HG03575 (cell line): Measurements from ENCODE around the gene KCNH6.

Source experiments
- ATAC-seq: cut with Tn5 transposase; IDR thresholded peaks from one replicate; pipeline ENCODE4 v1.9.1; 2021; ENCODE audit not compliant: unreplicated experiment, insufficient number of reproducible peaks, low FRiP score; ENCODE audit errors: extremely low read depth

The KCNH6 gene

DNA sequence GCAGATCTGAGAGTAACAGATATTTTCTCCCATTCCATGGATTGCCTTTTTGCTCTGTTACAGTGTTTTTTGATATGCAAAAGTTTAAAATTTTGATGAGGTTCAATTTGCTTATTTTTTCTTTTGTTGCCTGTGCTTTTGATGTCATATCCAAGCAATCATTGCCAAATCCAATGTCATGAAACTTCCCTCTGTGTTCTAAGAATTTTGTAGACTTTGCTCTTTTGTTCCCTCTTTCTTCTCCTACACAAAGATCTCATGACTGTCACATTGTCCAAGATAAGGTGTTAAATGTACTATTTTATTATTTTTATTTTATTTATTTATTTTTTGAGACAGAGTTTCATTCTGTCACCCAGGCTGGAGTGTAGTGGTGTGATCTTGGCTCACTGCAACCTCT, 18.9 kb upstream of the KCNH6 start:
- ATAC-seq = no peak

DNA sequence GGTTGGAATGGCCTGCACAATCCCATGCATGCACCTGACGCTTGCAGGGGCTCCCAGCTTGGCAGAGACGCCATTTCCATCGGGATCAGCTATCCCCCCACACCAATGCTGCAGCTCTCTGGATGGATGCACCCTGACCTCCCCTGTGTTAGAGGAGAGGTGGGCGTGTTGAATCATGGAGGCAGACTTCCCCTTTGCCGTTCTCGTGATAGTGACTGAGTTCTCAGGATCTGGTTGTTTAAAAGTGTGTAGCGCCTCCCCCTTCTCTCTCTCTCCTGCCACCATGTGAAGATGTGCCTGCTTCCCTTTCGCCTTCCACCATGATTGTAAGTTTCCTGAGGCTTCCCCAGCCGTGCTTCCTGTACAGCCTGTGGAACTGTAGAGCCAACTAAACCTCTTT, 17.8 kb upstream of the KCNH6 start:
- no peak for ATAC-seq

DNA sequence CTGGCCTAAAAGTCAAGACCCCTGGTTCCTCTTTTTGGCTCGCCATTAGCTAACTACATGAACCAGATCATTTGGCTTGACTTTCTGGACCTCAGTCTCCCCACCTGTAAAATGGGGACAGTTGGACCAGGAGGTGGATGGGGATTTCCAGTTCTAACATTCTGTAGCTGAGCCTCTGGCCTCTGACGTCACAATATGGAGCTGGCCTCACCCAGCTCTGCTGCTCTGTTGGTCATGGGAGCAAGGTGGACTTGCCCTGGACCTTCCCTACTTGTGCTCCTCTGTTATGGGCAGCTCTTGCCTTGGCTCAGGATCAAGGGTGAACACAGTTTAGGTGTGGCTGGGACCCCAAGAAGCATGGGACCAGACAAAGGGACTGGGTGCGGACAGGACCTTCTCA, 16.5 kb upstream of the KCNH6 start:
- no peak for ATAC-seq

DNA sequence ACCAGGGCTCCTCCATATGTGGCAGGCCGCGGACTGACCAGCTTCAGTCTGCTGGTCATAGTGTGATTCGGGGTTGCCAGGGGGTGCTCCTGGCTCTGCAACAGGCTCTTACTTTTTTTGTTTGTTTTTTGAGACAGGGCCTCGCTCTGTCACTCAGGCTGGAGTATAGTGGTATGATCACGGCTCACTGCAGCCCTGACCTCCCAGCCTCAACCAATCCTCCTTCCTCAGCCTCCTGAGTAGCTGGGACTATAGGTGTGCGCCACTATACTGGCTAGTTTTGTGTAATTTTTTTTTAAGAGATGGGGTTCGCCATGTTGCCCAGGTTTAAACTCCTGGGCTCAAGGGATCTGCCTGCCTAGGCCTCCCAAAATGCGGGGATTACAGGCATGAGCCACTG, 11.8 kb upstream of the KCNH6 start:
- no peak for ATAC-seq

DNA sequence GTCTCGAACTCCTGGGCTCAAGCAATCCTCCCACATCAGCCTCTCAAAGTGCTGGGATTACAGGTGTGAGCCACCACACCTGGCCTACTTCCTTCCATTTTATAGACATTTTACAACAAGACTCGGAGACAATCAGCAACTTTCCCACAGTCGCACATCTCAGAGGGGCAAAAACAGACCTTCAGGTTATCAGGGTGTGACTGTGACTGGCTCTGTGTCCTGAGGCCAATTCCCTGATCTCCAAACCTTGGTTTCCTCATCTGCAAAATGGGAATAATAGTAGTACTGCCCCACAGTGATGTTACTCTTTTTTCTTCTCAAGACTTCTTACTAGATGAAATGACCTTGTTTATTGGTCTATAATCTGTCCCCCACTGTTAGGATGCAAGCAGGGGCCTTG, 10.8 kb upstream of the KCNH6 start:
- ATAC-seq = no peak

DNA sequence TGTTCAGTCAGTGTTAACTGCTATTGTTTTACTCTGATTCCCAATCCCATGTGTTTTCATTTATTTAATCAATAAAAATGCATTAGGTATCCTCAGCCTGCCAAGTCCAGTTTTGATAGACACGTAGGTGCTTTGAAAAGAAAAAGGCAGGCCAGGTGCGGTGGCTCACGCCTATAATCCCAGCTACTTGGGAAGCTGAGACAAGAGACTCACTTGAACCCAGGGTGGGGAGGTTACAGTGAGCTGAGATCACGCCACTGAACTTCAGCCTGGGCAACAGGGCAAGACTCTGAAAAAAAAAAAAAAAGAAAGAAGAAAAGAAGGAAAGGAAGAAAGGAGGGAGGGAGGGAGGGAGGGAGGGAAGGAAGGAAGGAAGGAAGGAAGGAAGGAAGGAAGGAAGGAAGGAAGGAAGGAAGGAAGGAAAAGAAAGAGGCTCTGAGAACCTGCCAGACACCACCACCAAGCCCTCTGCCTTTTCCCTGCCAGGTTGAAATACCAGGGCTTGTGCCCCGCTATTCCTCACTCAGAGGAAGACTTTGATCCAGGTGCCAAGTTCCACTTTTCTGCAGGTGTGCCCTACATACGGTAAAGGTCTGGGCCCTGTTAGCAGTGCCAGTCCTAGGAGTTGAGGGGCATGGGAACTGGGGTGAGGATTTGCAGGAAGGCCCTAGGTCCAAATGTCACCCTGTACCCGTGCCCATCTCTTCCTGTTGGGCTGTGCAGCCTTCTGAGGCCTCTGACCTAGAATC, 10.1 kb upstream of the KCNH6 start:
- ATAC-seq = no peak

DNA sequence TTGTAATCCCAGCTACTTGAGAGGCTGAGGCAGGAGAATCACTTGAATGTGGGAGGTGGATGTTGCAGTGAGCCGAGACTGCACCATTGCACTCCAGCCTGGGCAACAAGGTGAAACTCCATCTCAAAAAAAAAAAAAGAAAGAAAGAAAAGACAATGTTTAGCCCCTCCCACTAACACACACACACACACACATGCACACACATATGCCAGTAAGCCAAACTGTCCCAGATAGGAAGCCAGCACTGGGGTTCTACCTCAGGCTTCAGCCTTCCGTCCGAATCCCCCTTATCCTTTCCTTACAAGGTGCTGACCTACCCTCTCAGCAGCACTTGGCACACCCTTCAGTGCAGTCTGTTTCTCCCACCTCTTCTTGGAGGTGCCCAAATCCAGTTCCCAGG, 8.7 kb upstream of the KCNH6 start:
- ATAC-seq = no peak

DNA sequence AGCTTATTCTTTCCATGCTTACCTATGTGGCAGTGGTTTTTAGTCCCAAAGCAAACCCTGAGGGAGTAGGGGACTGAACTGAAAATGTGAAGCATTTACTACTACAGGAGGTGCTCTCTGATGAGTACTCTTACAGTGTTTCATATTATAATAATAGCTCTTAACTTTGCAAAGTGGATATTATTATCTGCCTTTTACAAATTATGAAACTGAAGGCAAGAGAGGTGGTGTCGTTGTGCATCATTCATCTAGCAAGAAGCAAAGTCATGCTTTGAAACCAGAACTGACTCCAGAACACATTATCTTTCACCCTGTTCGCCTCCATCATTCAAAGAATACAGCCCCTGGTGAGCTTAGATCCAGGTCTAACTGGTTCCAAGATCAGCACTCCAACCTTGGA, 8.2 kb upstream of the KCNH6 start:
- ATAC-seq = no peak

DNA sequence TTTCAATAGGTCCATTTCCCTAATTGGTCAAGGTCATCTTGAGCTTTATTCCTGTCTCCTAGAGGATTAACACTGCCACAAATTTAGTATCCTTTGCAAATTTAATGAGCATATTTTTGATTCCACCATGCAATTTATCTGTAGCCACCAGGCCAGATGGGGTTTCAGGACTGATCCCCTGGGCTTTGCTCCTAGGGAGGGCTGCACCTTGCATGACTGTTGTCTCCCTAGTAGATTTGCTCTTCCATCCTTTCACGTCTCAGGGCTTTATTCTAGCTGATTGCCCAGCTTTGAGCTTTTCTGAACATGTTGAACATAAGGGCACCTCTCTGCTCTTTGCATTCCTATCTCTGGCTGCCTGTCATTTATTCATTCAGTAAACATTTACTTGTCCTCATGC, 7.7 kb upstream of the KCNH6 start:
- no peak for ATAC-seq

DNA sequence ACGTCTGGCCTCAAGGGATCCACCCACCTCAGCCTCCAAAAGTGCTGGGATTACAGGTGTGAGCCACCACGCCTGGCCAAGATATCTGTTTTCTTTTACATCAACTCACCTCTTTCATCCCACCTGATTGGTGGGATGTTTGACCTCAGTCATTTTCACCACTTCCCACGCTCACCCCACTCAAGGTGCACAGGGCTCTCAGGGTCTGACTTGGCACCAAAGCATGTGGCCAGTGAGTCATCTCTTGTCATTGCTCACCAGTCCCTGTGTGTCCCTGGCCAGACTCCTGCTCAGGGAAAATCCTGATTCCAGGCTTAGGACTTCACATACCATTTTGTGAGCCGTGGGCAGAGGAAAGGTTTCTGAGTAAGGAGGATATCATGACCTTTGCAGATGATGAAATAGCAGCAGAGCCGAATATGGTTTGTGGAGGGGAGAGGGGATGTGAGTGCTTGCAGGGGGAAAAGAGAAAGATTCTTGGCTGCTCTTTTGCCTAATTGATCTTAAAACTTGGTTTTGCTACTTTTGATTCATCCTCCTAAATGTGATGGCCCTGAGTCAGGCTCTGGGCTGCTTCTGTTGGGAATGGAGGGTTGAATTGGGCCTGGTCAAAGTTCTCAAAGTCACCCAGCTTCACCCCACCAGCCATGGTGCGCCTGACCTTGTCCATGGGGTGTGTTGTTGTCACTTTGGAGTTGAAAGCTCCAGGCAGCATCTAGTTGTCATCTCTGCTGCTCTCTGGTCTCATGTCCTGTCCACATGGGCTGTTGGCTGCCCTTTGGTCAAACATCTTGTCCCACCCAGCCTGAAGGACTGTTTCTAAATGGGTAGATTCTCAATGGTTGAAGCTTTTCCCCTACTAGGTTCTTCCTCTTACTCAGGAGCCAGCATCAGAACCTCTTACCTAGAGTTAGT, 6.0 kb upstream of the KCNH6 start:
- no peak for ATAC-seq

DNA sequence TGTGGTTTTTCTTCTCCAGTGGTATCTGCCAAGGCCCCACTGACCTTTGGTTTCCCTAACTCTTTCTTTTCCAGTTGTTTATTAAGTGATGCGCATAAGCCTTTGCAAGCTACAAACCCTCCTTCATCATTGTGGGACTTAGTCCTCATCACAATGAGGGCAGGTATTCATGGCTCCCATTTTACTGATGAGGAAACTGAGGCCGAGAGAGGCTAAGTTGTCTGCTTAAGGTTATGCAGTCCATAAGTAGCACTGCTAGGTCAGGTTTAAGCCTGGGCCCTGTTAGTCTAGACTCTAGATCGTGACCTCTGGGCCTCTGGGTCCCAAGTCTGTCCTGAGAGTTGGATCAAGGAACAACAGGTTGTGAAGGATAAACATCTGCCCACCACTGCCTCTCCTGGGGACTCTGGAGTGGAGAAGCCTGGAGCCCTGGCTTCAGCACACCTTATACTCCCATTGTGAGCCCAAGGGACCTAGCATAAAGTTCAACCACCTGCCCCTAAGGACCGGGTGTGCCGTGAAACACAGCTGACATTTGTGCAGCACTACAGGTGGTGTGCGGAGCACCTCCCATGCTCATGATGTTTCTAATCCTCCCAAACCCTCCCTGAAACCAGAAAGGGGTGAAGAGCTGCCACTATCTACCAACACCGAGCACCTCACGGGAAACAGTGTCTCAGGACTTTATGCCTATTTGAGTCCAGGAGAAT, 5.2 kb upstream of the KCNH6 start:
- ATAC-seq = no peak

DNA sequence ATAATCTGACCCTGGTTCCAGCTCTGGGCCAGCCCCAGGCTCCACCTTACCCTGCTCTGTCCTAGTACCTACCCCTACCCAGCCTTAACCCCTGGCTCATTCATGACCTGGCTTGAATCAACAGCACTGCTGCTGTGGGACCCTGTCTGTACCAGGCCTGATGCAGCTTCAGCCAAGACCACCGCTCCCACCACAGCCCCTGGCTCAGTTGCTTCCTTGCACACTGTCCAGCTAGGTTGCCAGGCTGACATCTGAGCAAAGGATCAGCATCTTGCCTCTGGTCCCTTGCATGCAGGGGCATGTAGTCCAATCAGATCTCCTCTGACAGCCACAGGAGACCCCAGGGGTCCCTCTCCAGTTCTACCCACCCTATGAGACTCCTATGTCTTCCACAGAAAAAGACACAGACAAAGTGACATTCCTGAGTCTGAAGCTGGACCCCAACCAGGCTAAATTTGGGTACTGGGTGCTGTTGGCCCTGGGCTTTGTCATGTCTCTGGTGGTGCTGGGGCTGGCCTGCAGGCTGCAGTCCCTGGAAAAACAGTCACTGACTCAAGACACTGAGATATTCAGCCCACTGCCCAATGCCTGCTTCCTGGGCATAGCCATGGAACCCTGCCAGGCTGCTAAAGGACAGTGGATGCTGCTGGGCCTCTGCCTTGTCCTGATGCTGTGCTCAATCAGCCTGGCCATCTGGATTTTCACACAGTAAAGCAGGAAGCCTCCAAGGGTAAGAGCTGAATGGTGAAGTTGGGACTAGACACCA, 3.9 kb upstream of the KCNH6 start:
- no peak for ATAC-seq

DNA sequence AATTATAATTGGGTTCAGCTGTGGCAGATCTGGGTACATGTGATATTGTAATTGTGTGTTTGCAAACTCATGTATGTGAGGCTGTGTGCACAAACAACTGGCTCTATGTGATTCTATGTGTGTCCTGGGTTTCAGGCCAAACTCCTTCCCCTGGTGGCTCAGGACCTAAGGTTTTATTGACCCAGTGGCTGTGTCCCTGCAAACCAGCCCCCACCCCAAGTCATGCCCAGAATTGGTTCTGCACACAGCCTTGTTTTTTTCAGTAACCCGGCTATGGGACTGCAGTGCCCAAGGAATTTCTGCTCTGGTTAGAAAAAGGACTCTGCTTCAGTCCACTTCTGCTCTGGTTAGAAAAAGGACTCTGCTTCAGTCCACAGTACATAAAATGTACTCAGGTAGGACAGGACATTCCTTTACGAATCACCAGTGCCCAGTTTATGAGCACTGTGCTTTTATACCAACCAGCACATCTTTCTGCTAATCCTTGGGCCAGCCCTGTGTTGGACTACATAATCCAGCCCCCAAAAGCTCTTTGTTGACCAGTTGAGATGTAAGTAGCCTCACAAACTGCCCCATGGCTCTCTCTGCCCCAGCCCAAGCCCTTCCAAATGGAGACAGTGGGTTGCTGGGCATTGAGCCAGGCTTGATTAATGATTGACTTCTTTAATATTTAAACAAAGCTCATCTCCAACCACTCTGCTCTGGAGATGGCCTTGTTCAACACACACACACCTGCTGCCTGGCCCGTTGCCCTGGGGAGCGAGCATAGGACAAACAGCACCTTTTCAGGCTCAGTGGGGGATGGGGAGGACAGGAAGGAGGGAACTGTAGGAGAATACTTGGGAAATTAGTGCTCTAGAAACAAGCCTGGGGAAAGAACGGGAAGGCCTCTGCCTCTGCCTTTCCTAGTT, 2.9 kb upstream of the KCNH6 start:
- ATAC-seq = no peak

DNA sequence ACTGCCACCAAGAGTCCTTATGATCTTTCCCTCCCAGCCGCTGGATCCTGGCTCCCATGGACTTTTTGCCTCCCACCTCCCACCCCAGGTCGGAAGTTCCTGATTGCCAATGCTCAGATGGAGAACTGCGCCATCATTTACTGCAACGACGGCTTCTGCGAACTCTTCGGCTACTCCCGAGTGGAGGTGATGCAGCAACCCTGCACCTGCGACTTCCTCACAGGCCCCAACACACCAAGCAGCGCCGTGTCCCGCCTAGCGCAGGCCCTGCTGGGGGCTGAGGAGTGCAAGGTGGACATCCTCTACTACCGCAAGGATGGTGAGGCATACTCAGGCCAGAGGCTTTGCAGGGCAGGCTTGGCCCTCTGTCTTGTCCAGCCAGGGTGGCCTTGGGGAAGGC, 893 bp downstream of the KCNH6 start:
- ATAC-seq = no peak

DNA sequence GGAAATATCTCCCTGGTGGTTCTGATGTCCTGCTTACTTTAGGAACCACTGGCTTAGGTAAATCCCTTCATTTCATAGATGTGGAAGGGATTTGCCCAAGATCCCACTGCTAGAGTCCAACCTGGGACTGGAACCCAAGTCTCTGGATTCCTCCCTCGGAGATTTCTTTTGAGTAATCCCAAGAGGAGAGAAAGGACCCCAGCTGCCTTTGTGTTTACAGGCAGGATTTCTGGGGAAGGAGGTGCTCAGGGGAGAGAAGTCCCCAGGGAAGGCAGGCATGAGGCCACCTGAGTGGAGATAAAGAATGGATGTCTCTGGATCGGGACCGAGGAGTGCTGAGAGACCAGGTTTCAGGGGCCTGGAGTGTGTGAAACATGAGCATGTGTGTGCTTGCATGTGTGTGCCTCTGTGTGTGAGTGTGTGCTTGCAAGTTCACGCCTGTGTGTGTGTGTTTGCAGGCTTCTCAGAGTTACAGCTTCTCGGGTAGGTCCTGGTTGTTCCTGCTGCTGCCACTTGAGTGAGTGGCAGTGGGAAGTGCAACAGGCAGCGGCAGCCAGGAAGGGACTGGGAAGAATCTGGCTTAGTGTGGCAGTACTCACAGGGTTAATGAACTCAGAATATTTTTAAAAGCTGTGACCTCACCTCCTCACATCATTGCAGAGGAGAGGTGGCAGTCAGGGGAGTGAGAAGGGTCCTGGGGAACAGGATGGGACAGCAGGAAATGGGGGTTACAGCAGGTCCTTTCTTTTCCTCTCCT, 2.2 kb downstream of the KCNH6 start:
- ATAC-seq = no peak

DNA sequence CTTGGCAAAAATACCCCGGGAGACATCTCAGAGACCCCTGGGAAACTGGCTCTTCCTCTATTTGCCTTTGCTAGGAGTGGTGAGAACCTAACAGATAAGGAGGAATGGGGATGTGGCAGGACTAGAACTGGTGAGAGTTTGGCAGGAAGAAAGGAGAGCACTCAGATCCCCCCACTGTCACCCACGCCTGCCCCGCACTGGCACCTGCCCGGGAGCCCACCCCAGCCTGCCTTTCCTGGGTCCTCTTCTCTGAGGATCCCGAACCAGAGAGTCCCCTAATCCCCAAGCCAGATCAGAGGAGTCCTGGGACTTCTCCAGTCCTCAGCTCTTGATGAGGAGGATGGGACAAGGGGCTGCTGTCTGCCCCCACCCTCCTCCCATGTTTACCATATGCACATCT, 3.7 kb downstream of the KCNH6 start:
- no peak for ATAC-seq

DNA sequence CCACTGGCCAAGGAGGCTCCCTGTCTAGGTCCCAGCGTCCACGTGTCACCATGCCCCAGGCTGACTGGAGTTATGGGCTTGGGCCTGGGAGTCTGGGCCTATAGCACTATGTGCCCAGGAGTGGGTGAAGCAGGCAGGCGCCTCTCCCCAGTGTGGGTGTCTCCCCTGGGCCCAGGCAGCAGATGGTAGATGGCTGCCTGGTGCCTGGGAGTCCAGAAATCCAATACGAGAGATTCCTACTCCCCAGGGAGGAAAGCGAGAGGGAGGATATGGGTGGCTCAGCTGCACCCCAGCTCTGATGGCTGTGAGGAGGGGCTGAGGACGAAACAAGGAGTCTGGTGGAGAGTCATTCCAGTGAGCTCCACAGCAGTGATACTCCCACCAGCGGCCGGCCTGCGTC, 5.0 kb downstream of the KCNH6 start:
- no peak for ATAC-seq
